DND-41 (cell line): Measurements from ENCODE around the gene ERC1.

ENCODE experiments used
- ATAC-seq: fragments of 200-7000 bp; cut with Tn5 transposase; 3 replicates; pipeline ENCODE4 v1.9.1; 2021; ENCODE audit warnings: low read depth; ENCODE audit not compliant: insufficient read depth
- DNase-seq: peaks from one replicate; pipeline ENCODE4 v3.0.0-alpha.2; 2020
- H2AFZ ChIP-seq: 2 replicates; pipeline ENCODE4 v1.6.0; 2012; ENCODE audit warnings: low read depth, low read length
- H3K27ac ChIP-seq: 2 replicates; pipeline ENCODE4 v1.5.1; 2012; ENCODE audit warnings: low read length, inconsistent platforms
- H3K27me3 ChIP-seq: fragments of 200-600 bp; sonication (generic); 2 replicates; pipeline ENCODE4 v1.6.0; 2012; ENCODE audit warnings: low read length, mild to moderate bottlenecking, inconsistent platforms; ENCODE audit not compliant: insufficient read depth, poor library complexity
- H3K36me3 ChIP-seq: 2 replicates; pipeline ENCODE4 v1.5.1; 2012; ENCODE audit warnings: low read length, inconsistent platforms; ENCODE audit not compliant: insufficient read depth
- H3K4me1 ChIP-seq: 2 replicates; pipeline ENCODE4 v1.5.1; 2012; ENCODE audit warnings: mild to moderate bottlenecking, low read length; ENCODE audit not compliant: insufficient read depth
- H3K4me2 ChIP-seq: 2 replicates; pipeline ENCODE4 v1.6.0; 2012; ENCODE audit warnings: mild to moderate bottlenecking, moderate library complexity, low read length, inconsistent platforms; ENCODE audit not compliant: insufficient read depth
- H3K4me3 ChIP-seq, 2 experiments: fragments of 200-600 bp in 1 of 2; shearing (Covaris generic) in 1 of 2; 2 replicates each; pipeline ENCODE4 v1.5.1; 2012 to 2016; ENCODE audit warnings: inconsistent platforms in 2 of 2, low read length in 2 of 2, mild to moderate bottlenecking in 2 of 2, low read depth in 1 of 2, moderate library complexity in 1 of 2
- H3K79me2 ChIP-seq: 2 replicates; pipeline ENCODE4 v1.6.0; 2012; ENCODE audit warnings: low read length, inconsistent platforms; ENCODE audit not compliant: insufficient read depth
- H3K9ac ChIP-seq: 2 replicates; pipeline ENCODE4 v1.6.0; 2012; ENCODE audit warnings: low read depth, mild to moderate bottlenecking, inconsistent platforms, low read length, moderate library complexity
- H3K9me3 ChIP-seq: 2 replicates; pipeline ENCODE4 v1.5.1; 2012; ENCODE audit warnings: low read length, moderate library complexity, mild to moderate bottlenecking, inconsistent platforms; ENCODE audit not compliant: insufficient read depth, severe bottlenecking
- H4K20me1 ChIP-seq: 2 replicates; pipeline ENCODE4 v1.6.0; 2012; ENCODE audit warnings: low read length; ENCODE audit not compliant: insufficient read depth
- EZH2 ChIP-seq: IDR thresholded peaks from 3 replicates; pipeline ENCODE4 v1.6.1; 2012; ENCODE audit warnings: borderline replicate concordance, low read depth, mild to moderate bottlenecking, moderate library complexity, low read length, inconsistent platforms; ENCODE audit not compliant: severe bottlenecking
- TF ChIP-seq, protein P1 (sequence below): IDR thresholded peaks from 2 replicates; pipeline ENCODE4 v1.5.1; 2012; ENCODE audit warnings: borderline replicate concordance, low read length, moderate library complexity, mild to moderate bottlenecking; ENCODE audit not compliant: poor library complexity, severe bottlenecking; ENCODE audit errors: extremely low read depth

Gene ERC1

DNA sequence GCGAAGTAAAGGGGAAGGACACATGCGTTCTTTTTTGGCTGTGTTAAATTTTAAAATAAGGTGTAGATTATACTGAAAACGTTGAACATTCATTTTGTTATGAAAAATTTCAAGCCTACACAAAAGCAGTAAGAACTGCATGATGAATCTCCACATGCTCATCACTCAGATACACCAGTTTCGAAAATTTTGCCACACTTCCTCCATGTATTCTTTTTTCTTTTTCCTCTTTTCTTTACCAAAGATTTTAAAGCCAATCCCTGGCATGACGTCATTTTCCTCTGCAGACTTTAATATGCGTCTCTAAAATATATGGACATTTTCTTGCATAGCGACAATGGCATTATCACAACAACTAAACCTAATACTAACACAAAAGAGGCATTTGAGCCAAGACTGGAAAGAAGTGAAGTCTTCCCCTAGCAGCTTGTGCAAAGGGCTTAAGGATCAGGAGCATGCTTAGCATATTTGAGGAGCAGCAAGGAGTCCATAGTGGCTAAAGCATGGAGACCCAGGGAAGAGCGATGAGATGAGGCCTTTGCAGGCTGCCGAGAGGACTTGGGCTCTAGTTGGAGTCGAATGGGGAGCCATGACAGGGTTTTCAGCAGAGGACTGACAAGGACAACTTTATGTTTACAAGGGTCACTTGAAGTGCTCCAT is 111.9 kb downstream of the ERC1 start:
- no peak overlapping the region for H3K27ac ChIP-seq
- no peaks in the 10 kb centered on the region for H3K27me3 ChIP-seq
- no peak overlapping the region for H3K4me2 ChIP-seq
- H4K20me1 ChIP-seq = peaks cover 4% of the 10 kb centered on the region; the same call in 1 of the 2 replicates
- no peak for DNase-seq
- no peak overlapping the region for H3K4me3 ChIP-seq
- H2AFZ ChIP-seq = no peak overlapping the region
- H3K79me2 ChIP-seq = 0 out of 2 replicates have a peak, but pooled peaks cover under 1% of the 10 kb centered on the region
- no peak for ATAC-seq
- H3K9me3 ChIP-seq = no peaks in the 10 kb centered on the region
- H3K4me1 ChIP-seq = no peaks in the 10 kb centered on the region
- no peaks in the 10 kb centered on the region for H3K36me3 ChIP-seq
- no peak overlapping the region for H3K9ac ChIP-seq
- TF ChIP-seq, protein P1, sequence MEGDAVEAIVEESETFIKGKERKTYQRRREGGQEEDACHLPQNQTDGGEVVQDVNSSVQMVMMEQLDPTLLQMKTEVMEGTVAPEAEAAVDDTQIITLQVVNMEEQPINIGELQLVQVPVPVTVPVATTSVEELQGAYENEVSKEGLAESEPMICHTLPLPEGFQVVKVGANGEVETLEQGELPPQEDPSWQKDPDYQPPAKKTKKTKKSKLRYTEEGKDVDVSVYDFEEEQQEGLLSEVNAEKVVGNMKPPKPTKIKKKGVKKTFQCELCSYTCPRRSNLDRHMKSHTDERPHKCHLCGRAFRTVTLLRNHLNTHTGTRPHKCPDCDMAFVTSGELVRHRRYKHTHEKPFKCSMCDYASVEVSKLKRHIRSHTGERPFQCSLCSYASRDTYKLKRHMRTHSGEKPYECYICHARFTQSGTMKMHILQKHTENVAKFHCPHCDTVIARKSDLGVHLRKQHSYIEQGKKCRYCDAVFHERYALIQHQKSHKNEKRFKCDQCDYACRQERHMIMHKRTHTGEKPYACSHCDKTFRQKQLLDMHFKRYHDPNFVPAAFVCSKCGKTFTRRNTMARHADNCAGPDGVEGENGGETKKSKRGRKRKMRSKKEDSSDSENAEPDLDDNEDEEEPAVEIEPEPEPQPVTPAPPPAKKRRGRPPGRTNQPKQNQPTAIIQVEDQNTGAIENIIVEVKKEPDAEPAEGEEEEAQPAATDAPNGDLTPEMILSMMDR = no peak
- no peak for TF ChIP-seq EZH2

DNA sequence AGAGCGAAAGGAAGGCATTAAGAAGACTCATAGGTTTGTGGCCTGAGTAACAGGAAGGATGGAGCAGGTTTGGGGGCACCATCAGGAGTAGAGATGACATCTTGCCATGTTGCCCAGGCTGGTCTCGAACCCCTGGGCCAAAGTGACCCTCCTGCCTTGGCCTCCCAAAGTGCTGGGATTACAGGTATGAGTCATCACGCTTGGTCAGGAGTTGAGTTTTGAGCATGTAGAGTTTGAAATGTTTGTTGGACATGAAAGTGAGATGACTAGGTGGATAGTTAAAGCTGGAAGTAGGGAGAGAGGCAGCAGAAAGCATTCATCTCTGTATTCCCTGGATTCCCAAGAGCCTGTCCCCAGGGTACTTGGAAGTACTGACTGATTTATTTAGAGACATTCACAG is 112.6 kb downstream of the ERC1 start:
- no peak overlapping the region for H3K9ac ChIP-seq
- peaks cover 4% of the 10 kb centered on the region; the same call in 1 of the 2 replicates for H4K20me1 ChIP-seq
- H2AFZ ChIP-seq = no peak overlapping the region
- H3K79me2 ChIP-seq = no peaks in the 10 kb centered on the region
- H3K27ac ChIP-seq = no peak overlapping the region
- ATAC-seq (no peak), DNase-seq (no peak)
- no peaks in the 10 kb centered on the region for H3K27me3 ChIP-seq
- H3K9me3 ChIP-seq = no peaks in the 10 kb centered on the region
- no peak for TF ChIP-seq EZH2
- TF ChIP-seq, protein P1 = no peak
- H3K4me1 ChIP-seq = no peaks in the 10 kb centered on the region
- H3K36me3 ChIP-seq = no peaks in the 10 kb centered on the region
- no peak overlapping the region for H3K4me2 ChIP-seq
- no peak overlapping the region for H3K4me3 ChIP-seq

DNA sequence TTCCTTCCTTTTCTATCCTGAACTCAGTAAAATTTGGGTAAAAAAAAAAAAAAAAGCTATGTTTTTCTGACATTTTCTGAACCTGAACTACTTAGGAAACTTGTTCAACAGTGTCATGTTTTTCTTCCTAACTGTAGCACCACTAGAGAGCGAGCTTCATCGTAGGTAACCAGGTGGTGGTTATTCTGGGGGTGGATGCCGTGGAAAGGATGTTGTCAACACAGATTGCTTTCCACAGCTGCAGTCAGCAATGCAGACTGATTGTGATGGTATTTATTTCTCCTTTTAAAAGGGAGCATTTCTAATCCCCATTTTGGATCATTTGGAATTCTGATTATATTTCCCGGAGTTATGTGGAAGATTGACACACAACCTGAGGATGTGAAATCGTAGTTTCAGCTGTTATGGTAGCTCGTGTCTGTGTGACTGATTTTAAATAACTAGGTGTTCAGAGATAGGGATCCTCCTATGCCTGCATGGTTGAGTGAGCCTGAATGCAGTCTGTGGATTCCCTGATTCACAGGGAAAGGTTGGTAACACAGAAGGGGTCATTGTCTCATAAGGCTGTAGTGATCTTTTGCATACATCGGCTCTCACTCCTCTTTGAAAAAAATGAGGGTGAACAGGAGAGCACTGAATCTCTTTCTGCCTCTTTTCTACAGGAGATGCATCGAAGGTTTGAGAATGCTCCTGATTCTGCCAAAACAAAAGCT is 113.2 kb downstream of the ERC1 start:
- ATAC-seq = no peak
- no peak for DNase-seq
- H2AFZ ChIP-seq = no peak overlapping the region
- H3K9me3 ChIP-seq = no peaks in the 10 kb centered on the region
- peaks cover 4% of the 10 kb centered on the region; the same call in 1 of the 2 replicates for H4K20me1 ChIP-seq
- no peak overlapping the region for H3K27ac ChIP-seq
- no peak overlapping the region for H3K9ac ChIP-seq
- no peak overlapping the region for H3K4me2 ChIP-seq
- H3K79me2 ChIP-seq = no peaks in the 10 kb centered on the region
- no peaks in the 10 kb centered on the region for H3K27me3 ChIP-seq
- H3K4me3 ChIP-seq = no peak overlapping the region
- no peaks in the 10 kb centered on the region for H3K4me1 ChIP-seq
- H3K36me3 ChIP-seq = no peaks in the 10 kb centered on the region
- TF ChIP-seq, protein P1 = no peak
- TF ChIP-seq EZH2 = no peak
